Stimulated activated CD4-positive, alpha-beta T cell treated with anti-CD3 and anti-CD28 coated beads, TNF-alpha, amount 100 ng/mL, for 1 hour (primary cell): ENCODE measurements around the gene SLA2.
A peak's percentile ranks its signal among the peaks of the same experiment; 100 is the strongest.
"Not testable (repeated sequence)": the region's sequence is repeated elsewhere in the genome, so short reads cannot be mapped to it uniquely, and the experiment has no call there.

Experiments used
- DNase-seq, 3 donors: peaks; one replicate each; pipeline ENCODE4 v3.0.0-alpha.2; 2020; ENCODE audit warnings: low read depth in 3 of 3, low spot score in 1 of 3

SLA2 gene

GRCh38 chr20:36611625-36612024, 34.4 kb downstream of the SLA2 start:
- no peak for DNase-seq

- not testable (repeated sequence) for DNase-seq
Observed at GRCh38 chr20:36608388-36608728, 37.6 kb downstream of the SLA2 start.

GRCh38 chr20:36607586-36608387, 38.2 kb downstream of the SLA2 start:
- DNase-seq: no peak

- no peak for DNase-seq
Observed at GRCh38 chr20:36606158-36607066, 39.6 kb downstream of the SLA2 start.

- DNase-seq: peak; percentile 98 to 99 (median 98)
Observed at GRCh38 chr20:36605399-36606157, 40.4 kb downstream of the SLA2 start, which contains the start of gene RAB5IF. Gene RAB5IF, plus strand, starts transcription at chr20:36605779. Its CDS starts 173 bp downstream, at chr20:36605952.

GRCh38 chr20:36604952-36605398, 41.0 kb downstream of the SLA2 start:
- DNase-seq: peak in 2 of 3 donors; percentile 22 to 30

- no peak for DNase-seq
Observed at GRCh38 chr20:36601540-36601939, 44.5 kb downstream of the SLA2 start.

GRCh38 chr20:36599912-36600345, 46.1 kb downstream of the SLA2 start:
- DNase-seq: no peak

GRCh38 chr20:36593347-36593929, 52.6 kb downstream of the SLA2 start:
- no peak for DNase-seq

- DNase-seq: no peak
Observed at GRCh38 chr20:36591854-36592641, 53.9 kb downstream of the SLA2 start.

- no peak for DNase-seq
Observed at GRCh38 chr20:36591281-36591680, 54.7 kb downstream of the SLA2 start.

GRCh38 chr20:36587388-36588070, 58.5 kb downstream of the SLA2 start:
- DNase-seq: no peak

- no peak for DNase-seq
Observed at GRCh38 chr20:36585410-36586125, 60.4 kb downstream of the SLA2 start.

GRCh38 chr20:36584018-36584481, 61.9 kb downstream of the SLA2 start:
- DNase-seq: no peak

- no peak for DNase-seq
Observed at GRCh38 chr20:36582821-36583220, 63.2 kb downstream of the SLA2 start.

GRCh38 chr20:36582322-36582721, 63.7 kb downstream of the SLA2 start:
- no peak for DNase-seq

GRCh38 chr20:36579996-36580545, 65.9 kb downstream of the SLA2 start:
- DNase-seq: no peak

GRCh38 chr20:36578356-36579041, 67.5 kb downstream of the SLA2 start:
- no peak for DNase-seq
